Erythroblast (primary cell): ENCODE data around the gene KIAA0586.
"Not testable (repeated sequence)": the region's sequence is repeated elsewhere in the genome, so short reads cannot be mapped to it uniquely, and the experiment has no call there.

Experiments used
- DNase-seq, 2 experiments: peaks; one replicate each; lab custom pipeline; 2025; lab: John Stamatoyannopoulos, UW
- GATA1 ChIP-seq: IDR thresholded peaks from 2 replicates; pipeline ENCODE4 v1.6.1; 2011; ENCODE audit warnings: low read depth, mild to moderate bottlenecking, control low read depth, low read length, moderate library complexity
- POLR2A ChIP-seq: IDR thresholded peaks from 2 replicates; pipeline ENCODE4 v1.6.1; 2011; ENCODE audit warnings: mild to moderate bottlenecking, low read length

Gene KIAA0586

GRCh38 chr14:58427281-58428117, at the start of gene KIAA0586, which contains the start of gene TIMM9:
Gene KIAA0586, plus strand, starts transcription at chr14:58427719. Its CDS starts 546 bp downstream, at chr14:58428265.
Gene TIMM9, minus strand, starts transcription at chr14:58427531. Its CDS starts 15,586 bp downstream, at chr14:58411945.
- peak; percentile 91 for TF ChIP-seq POLR2A
- no peak for TF ChIP-seq GATA1
- peak; percentile 99 to 100 for DNase-seq

- DNase-seq: no peak
Observed at GRCh38 chr14:58390830-58391229, 36.7 kb upstream of the KIAA0586 start.

GRCh38 chr14:58395562-58395811, 32.0 kb upstream of the KIAA0586 start:
- TF ChIP-seq POLR2A: no peak
- TF ChIP-seq GATA1: no peak
- no peak for DNase-seq

More at GRCh38 chr14:58390830-58391229, 36.7 kb upstream of the KIAA0586 start:
- no peak for TF ChIP-seq GATA1

- TF ChIP-seq GATA1 (no peak), POLR2A (peak; percentile 34)
- peak; percentile 83 to 89 for DNase-seq
Observed at GRCh38 chr14:58395812-58396788, 31.4 kb upstream of the KIAA0586 start, which contains the start of gene TOMM20L. Gene TOMM20L, plus strand, starts transcription at chr14:58395930. Its CDS starts 28 bp downstream, at chr14:58395958.

GRCh38 chr14:58397156-58397555, 30.4 kb upstream of the KIAA0586 start:
- TF ChIP-seq GATA1 (no peak), POLR2A (no peak)
- no peak for DNase-seq

- TF ChIP-seq POLR2A (no peak), GATA1 (no peak)
- no peak for DNase-seq
Observed at GRCh38 chr14:58398495-58398894, 29.0 kb upstream of the KIAA0586 start.

- TF ChIP-seq GATA1: no peak
- no peak for TF ChIP-seq POLR2A
- DNase-seq: no peak
Observed at GRCh38 chr14:58398895-58399294, 28.6 kb upstream of the KIAA0586 start.

- no peak for DNase-seq
- TF ChIP-seq GATA1 (no peak), POLR2A (no peak)
Observed at GRCh38 chr14:58401587-58401986, 25.9 kb upstream of the KIAA0586 start.

- no peak for DNase-seq
- no peak for TF ChIP-seq POLR2A
- no peak for TF ChIP-seq GATA1
Observed at GRCh38 chr14:58408681-58409215, 18.8 kb upstream of the KIAA0586 start.

GRCh38 chr14:58414845-58415244, 12.7 kb upstream of the KIAA0586 start:
- DNase-seq: peak; percentile 69 to 76
- TF ChIP-seq POLR2A: no peak
- TF ChIP-seq GATA1: no peak

GRCh38 chr14:58415636-58416547, 11.6 kb upstream of the KIAA0586 start:
- TF ChIP-seq GATA1: no peak
- no peak for TF ChIP-seq POLR2A
- DNase-seq: peak; percentile 16 to 30

GRCh38 chr14:58416934-58417333, 10.6 kb upstream of the KIAA0586 start:
- not testable (repeated sequence) for DNase-seq
